A204.1 (cell line): ENCODE data around the gene CSHL1.
"Not testable (repeated sequence)": the region's sequence is repeated elsewhere in the genome, so short reads cannot be mapped to it uniquely, and the experiment has no call there.

Source experiments
- FAIRE-seq: peaks from 2 replicates; lab custom pipeline; 2012; peaks lifted over from hg19 to GRCh38; lab: Jason Lieb, UNC

CSHL1 gene

DNA sequence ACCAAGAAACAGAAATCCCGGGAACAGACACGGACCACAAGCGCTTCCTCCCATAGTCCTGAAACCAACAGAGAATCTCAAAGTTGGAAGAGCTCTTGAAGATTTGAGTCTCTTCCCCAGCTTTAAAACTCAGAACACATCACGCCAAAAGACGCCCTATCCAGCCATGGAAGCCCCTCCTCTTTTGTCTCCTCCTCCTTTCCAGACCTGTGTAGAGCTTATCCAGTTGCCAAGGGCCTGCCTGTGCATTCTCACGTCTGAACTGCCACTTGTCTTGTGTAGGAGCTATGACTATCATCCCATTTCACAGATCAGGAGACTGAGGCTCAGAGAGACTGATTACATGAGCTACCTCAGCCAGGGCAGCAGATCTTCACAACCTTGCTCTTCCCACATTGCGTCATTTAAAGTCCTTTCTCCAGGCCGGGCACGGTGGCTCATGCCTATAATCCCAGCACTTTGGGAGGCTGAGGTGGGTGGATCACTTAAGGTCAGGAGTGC lies 28.4 kb downstream of the CSHL1 start:
- FAIRE-seq, result not testable (repeated sequence)

GRCh38 chr17:63881935-63882601 lies 29.0 kb downstream of the CSHL1 start, which contains the start of gene GH2:
Gene GH2 (minus strand): TSS chr17:63881944. CDS start chr17:63881801, 143 bp downstream.
- FAIRE-seq, result no peak

GRCh38 chr17:63881337-63881736 lies 29.7 kb downstream of the CSHL1 start:
- not testable (repeated sequence) for FAIRE-seq

GRCh38 chr17:63880706-63881105 lies 30.4 kb downstream of the CSHL1 start:
- no peak for FAIRE-seq

- FAIRE-seq, result not testable (repeated sequence)
Measured at GRCh38 chr17:63878413-63878812, 32.6 kb downstream of the CSHL1 start.

GRCh38 chr17:63874693-63875092 lies 36.4 kb downstream of the CSHL1 start:
- FAIRE-seq, result not testable (repeated sequence)

DNA sequence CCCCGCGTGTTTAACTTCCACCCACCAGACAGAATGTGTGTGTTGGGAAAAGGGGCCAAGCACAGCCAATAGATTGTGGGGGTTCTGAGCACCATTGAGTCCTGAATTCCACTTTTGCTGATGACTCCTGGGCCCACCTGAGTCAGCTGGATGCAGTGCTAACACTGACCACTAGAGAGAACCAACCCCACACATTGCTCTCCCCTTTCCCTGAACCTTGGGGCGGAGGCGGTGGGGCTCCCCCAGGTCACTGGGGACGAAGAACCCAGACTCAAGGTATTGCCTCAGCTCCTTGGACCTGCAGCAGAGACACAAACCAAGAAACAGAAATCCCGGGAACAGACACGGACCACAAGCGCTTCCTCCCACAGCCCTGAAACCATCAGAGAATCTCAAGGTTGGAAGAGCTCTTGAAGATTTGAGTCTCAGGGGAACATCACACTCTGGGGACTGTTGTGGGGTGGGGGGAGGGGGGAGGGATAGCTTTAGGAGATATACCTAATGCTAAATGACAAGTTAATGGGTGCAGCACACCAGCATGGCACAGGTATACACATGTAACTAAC lies 36.9 kb downstream of the CSHL1 start:
- FAIRE-seq, result not testable (repeated sequence)

DNA sequence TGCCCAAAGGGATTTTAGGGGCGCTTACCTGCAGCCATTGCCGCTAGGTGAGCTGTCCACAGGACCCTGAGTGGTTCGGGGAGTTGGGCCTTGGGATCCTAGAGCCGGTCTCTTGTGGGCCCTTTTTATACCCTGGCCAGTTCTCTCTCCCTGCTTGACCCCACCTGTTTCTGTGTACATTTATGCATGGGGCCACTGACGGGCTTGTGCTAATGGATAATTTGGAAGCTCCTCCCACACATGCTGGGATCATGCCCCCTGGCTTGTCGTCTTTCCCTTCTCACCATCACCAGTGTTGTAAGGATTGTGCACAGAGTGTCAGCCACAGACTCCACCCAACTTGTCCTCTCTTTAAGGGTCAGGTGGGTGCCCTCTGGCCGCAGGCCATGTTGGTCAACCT lies 37.5 kb downstream of the CSHL1 start, which contains the start of gene CSH2:
Gene CSH2 (minus strand): TSS at position 101 of the 400 bp plus-strand sequence. CDS start 63 bp downstream, at position 38.
- not testable (repeated sequence) for FAIRE-seq

- not testable (repeated sequence) for FAIRE-seq
Measured at GRCh38 chr17:63871646-63872365, 39.3 kb downstream of the CSHL1 start.

DNA sequence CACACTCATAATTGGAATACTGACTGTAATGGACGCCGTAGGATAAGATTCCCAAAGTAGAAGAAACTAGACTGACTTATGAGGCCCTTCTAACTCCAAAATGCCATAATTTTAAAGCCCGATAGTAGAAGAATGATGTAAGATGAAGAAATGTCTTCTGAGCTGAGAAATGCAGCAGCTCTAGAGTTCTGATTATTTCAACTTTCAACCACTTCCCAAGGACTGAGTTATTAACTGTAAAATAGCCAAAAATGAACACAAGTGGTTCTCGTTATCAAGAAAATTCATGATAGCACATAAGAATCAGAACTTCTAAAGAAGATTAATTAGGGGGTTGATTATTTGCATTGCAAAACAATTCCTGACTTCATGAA lies 40.8 kb downstream of the CSHL1 start:
- not testable (repeated sequence) for FAIRE-seq

DNA sequence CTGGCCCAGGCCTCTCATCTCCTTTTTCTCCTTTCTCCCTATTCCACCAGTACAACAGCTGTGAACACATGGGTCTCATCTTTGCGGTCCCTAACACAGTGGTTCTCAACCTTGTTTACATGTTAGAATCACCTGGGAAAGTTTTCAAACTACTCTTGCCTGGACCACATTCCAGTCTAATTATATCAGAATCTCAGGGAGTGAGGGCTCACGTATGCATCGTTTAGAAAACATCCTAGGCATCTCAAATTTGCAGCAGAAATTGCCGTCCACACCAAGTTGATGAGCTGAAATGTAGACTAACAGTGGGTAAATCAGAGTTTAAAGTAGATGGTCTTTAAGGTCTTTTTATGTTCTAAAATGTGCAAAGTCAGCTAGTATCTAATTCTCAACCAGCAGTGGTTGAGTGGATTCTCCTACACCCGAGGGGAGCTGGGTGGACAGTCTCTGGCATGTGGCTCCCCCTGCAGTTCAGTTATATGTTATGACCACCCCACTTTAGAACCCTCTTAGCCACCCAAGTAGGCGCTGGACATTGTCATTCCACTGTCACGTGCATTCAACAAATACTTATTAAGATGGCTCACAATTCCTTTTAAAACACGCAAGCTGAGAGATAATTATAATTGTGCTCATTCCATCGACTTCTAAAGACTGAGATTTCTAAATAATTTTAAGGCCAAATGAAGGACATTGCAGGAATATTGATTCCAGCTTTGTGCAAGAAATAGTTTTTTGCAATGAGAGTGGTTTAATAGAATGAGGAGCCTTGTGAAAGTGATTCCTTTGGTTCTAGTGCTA lies 41.4 kb downstream of the CSHL1 start:
- FAIRE-seq, result not testable (repeated sequence)

DNA sequence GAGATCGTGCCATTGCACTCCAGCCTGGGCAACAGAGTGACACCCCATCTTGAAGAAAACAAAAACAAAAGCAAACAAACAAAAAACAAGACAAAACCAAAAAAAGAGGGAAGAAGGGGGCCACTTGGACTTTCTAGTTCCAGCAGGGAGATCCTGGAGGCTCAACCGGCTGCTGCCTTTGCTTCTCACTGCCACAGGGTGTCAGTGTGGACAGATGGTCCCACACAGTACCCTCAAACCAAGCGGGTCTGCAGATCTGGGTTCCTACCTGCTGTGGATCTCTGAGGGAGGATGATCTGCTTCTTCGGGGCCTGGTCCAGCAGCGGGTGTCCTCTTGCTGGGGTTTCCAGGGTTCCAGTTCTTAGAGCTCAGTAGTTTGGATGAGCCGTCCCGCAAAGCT lies 44.4 kb downstream of the CSHL1 start:
- FAIRE-seq, result not testable (repeated sequence)
